Endothelial cell of umbilical vein (primary cell): Measurements from ENCODE around the gene ZIM2. TPM values are rescaled to one million over a fixed set of nuclear protein-coding genes. Genes with fewer than 3 reads are reported as not detected.

Source experiments
- BruUV-seq: library from RNA; stranded (reverse); fragments of 400-500 nt; replicated peaks from 2 replicates; lab custom pipeline; 2021; lab: Mats Ljungman, UMichigan
- CTCF ChIA-PET: fragments of 300-600, 350-600 bp; sonication (Branson Sonifier 250); formaldehyde crosslinking; loops from one replicate; lab custom pipeline; 2021; ENCODE audit warnings: antibody characterized with exemption, inconsistent platforms; lab: Charles Lee
- POLR2A ChIA-PET: fragments of 300-600, 350-600 bp; sonication (Branson Sonifier 250); formaldehyde crosslinking; loops from one replicate; lab custom pipeline; 2021; ENCODE audit warnings: antibody characterized with exemption, inconsistent platforms; lab: Charles Lee
- DNase-seq: peaks from one replicate; pipeline ENCODE4 v3.0.0-alpha.2; 2011; ENCODE audit warnings: low read depth, low spot score
- FAIRE-seq: peaks from 2 replicates; lab custom pipeline; 2011; peaks lifted over from hg19 to GRCh38; lab: Jason Lieb, UNC
- H2AFZ ChIP-seq: 2 replicates; pipeline ENCODE4 v1.6.0; 2012; ENCODE audit warnings: low read depth, low read length, control low read depth, inconsistent platforms
- H3K27ac ChIP-seq: 2 replicates; pipeline ENCODE4 v1.5.1; 2011; ENCODE audit warnings: low read depth, mild to moderate bottlenecking, control low read depth, low read length, moderate library complexity; ENCODE audit not compliant: insufficient read depth
- H3K27me3 ChIP-seq, 2 experiments: 2 replicates each; pipeline versions ENCODE4 v1.6.0 to v1.6.1; 2011; ENCODE audit warnings: low read length in 2 of 2, mixed read lengths in 1 of 2; ENCODE audit not compliant: control insufficient read depth in 2 of 2, insufficient read depth in 2 of 2
- H3K36me3 ChIP-seq, 2 experiments: 2 replicates in 1 of 2; 3 replicates in 1 of 2; pipeline ENCODE4 v1.5.1; 2011; ENCODE audit warnings: low read length in 2 of 2, mild to moderate bottlenecking in 1 of 2, moderate library complexity in 1 of 2; ENCODE audit not compliant: control insufficient read depth in 2 of 2, insufficient read depth in 2 of 2; ENCODE audit errors: extremely low read depth in 1 of 2
- H3K4me1 ChIP-seq: 3 replicates; pipeline ENCODE4 v1.5.1; 2011; ENCODE audit warnings: mild to moderate bottlenecking, low read length; ENCODE audit not compliant: control insufficient read depth, insufficient read depth; ENCODE audit errors: extremely low read depth
- H3K4me2 ChIP-seq: 2 replicates; pipeline ENCODE4 v1.6.1; 2011; ENCODE audit warnings: low read length, control low read depth, mixed read lengths; ENCODE audit not compliant: insufficient read depth
- H3K4me3 ChIP-seq, 3 experiments: fragments of 200-600 bp in 1 of 3; sonication (generic), shearing (Covaris generic) in 1 of 3; replicated peaks in 1 of 3; 2 replicates each; pipeline ENCODE4 v1.5.1; 2011 to 2016; ENCODE audit warnings: control low read depth in 3 of 3, low read length in 3 of 3, mild to moderate bottlenecking in 2 of 3, inconsistent platforms in 1 of 3, low read depth in 1 of 3, moderate library complexity in 1 of 3; ENCODE audit not compliant: insufficient read depth in 1 of 3
- H3K79me2 ChIP-seq: 2 replicates; pipeline ENCODE4 v1.6.0; 2012; ENCODE audit warnings: low read length, inconsistent platforms; ENCODE audit not compliant: control insufficient read depth, insufficient read depth
- H3K9ac ChIP-seq: replicated peaks from 2 replicates; pipeline ENCODE3; 2011; ENCODE audit warnings: low read length, control low read depth; ENCODE audit not compliant: insufficient read depth; ENCODE audit errors: extremely low read depth
- H3K9me1 ChIP-seq: replicated peaks from 3 replicates; pipeline ENCODE4 v1.6.0; 2011; ENCODE audit warnings: mild to moderate bottlenecking, low read length; ENCODE audit not compliant: control insufficient read depth, insufficient read depth; ENCODE audit errors: extremely low read depth
- H3K9me3 ChIP-seq: replicated peaks from 2 replicates; pipeline ENCODE4 v1.5.1; 2012; ENCODE audit warnings: low read length, inconsistent platforms; ENCODE audit not compliant: control insufficient read depth, insufficient read depth
- H4K20me1 ChIP-seq: replicated peaks from 2 replicates; pipeline ENCODE3; 2011; ENCODE audit warnings: mild to moderate bottlenecking, low read length; ENCODE audit not compliant: control insufficient read depth, insufficient read depth; ENCODE audit errors: extremely low read depth
- EZH2 ChIP-seq: IDR thresholded peaks from 2 replicates; pipeline ENCODE4 v1.6.1; 2012; ENCODE audit warnings: borderline replicate concordance, low read depth, mild to moderate bottlenecking, moderate library complexity, low read length, inconsistent platforms; ENCODE audit not compliant: severe bottlenecking
- FOS ChIP-seq: IDR thresholded peaks from 2 replicates; pipeline ENCODE4 v1.6.1; 2011; ENCODE audit warnings: mild to moderate bottlenecking, low read length, moderate library complexity, borderline replicate concordance; ENCODE audit not compliant: insufficient read depth
- GATA2 ChIP-seq: IDR thresholded peaks from 2 replicates; pipeline ENCODE4 v1.7.0; 2011; ENCODE audit warnings: low read depth, mild to moderate bottlenecking, moderate library complexity, mixed read lengths, low read length; ENCODE audit not compliant: insufficient read length, insufficient read depth
- JUN ChIP-seq: IDR thresholded peaks from 2 replicates; pipeline ENCODE4 v1.6.1; 2011; ENCODE audit warnings: borderline replicate concordance, low read depth; ENCODE audit not compliant: insufficient read length, insufficient read depth
- MYC ChIP-seq: IDR thresholded peaks from one replicate; pipeline ENCODE4 v1.6.1; 2011; ENCODE audit warnings: mild to moderate bottlenecking, low read depth, low read length
- POLR2A ChIP-seq: IDR thresholded peaks from 2 replicates; pipeline ENCODE4 v1.6.1; 2012; ENCODE audit warnings: low read depth, mild to moderate bottlenecking, control low read depth, low read length
- POLR2AphosphoS5 ChIP-seq: IDR thresholded peaks from 2 replicates; pipeline ENCODE4 v1.6.1; 2012; ENCODE audit warnings: low read depth, mild to moderate bottlenecking, control low read depth, low read length, moderate library complexity; ENCODE audit not compliant: insufficient read depth
- dilution Hi-C: fragments of 300-500 bp; cut with MboI; formaldehyde crosslinking; loops from one replicate; pipeline ENCODE4 v1.15.0; 2019; ENCODE audit warnings: low sequenced_read_pairs; ENCODE audit not compliant: extremely low pct_ligation_motif_present
- intact Hi-C: fragments of 100-400 bp; cut with micrococcal nuclease; formaldehyde crosslinking; loops from one replicate; pipeline ENCODE4 v1.10.0; 2022
- polyA plus RNA-seq, 4 experiments: library from polyadenylated mRNA; depleted of rRNA in 3 of 4; stranded (reverse) in 3 of 4; unstranded in 1 of 4; fragments of >200 nt; gene quantifications; 2 replicates each; pipeline versions ENCODE4 v1.2.1 to v1.2.3, GENCODE V29; 2011 to 2012; ENCODE audit warnings: missing spikeins in 1 of 4
- total RNA-seq: library from RNA; stranded (reverse); gene quantifications from 2 replicates; pipeline ENCODE4 v1.2.3, GENCODE V29; 2021
- TF ChIP-seq, protein P1 (sequence below): IDR thresholded peaks from 2 replicates; pipeline ENCODE4 v1.6.1; 2011; ENCODE audit not compliant: insufficient read depth, insufficient read length
- TF ChIP-seq, protein P2 (sequence below), 2 donors: IDR thresholded peaks; 1 replicate in 1 of 2; 2 replicates in 1 of 2; pipeline ENCODE4 v1.5.1; 2011; ENCODE audit warnings: low read length in 2 of 2, mild to moderate bottlenecking in 2 of 2, moderate library complexity in 2 of 2, control low read depth in 1 of 2, inconsistent platforms in 1 of 2, low read depth in 1 of 2; ENCODE audit not compliant: insufficient read depth in 1 of 2; ENCODE audit errors: extremely low read depth in 1 of 2

The ZIM2 gene
- total and polyA plus RNA-seq, 2 donors (not counting 3 experiments of a cell fraction or from before 2014, with no cell fraction given): not detected

DNA sequence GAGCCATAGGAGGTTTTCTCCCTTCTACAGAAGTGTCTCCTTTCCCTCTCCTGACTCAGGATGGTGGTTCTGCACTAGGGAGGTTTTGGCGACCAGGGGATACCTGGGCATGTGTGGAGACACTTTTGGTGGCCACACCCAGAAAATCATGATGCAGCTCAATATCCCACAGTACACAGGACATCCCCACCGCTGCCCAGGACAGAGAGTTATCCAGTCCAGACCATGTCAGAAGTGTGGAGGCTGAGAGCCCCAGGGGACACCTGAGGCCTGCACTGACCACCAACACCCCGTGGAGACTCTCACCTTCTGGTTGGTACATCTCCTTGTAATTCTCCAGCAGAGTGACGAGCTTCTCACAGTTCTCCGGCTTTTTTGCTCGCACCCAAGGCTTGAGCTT is 16.6 kb downstream of the ZIM2 start:
- Histone ChIP-seq H4K20me1 (no peaks in the 10 kb centered on the region), H3K4me2 (no peak overlapping the region), H3K27me3 (no peaks in the 10 kb centered on the region), H3K36me3 (no peaks in the 10 kb centered on the region), H3K9me3 (peaks cover 17% of the 10 kb centered on the region), H3K4me1 (no peaks in the 10 kb centered on the region), H3K27ac (no peak overlapping the region), H3K9ac (no peak overlapping the region), H3K9me1 (no peaks in the 10 kb centered on the region), H2AFZ (no peak overlapping the region), H3K79me2 (no peaks in the 10 kb centered on the region), H3K4me3 (no peak overlapping the region)
- intact Hi-C loops (no loop called here), dilution Hi-C loops (no loop called here)
- FAIRE-seq: no peak
- no peak for DNase-seq
- no TSS peak for BruUV-seq
- CTCF ChIA-PET: no interaction called here
- POLR2A ChIA-PET: no interaction called here
- TF ChIP-seq EZH2 (no peak), JUN (no peak), POLR2AphosphoS5 (no peak), MYC (no peak), FOS (no peak), GATA2 (no peak), POLR2A (no peak)
- TF ChIP-seq, protein P1, sequence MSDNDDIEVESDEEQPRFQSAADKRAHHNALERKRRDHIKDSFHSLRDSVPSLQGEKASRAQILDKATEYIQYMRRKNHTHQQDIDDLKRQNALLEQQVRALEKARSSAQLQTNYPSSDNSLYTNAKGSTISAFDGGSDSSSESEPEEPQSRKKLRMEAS: no peak
- TF ChIP-seq, protein P2, sequence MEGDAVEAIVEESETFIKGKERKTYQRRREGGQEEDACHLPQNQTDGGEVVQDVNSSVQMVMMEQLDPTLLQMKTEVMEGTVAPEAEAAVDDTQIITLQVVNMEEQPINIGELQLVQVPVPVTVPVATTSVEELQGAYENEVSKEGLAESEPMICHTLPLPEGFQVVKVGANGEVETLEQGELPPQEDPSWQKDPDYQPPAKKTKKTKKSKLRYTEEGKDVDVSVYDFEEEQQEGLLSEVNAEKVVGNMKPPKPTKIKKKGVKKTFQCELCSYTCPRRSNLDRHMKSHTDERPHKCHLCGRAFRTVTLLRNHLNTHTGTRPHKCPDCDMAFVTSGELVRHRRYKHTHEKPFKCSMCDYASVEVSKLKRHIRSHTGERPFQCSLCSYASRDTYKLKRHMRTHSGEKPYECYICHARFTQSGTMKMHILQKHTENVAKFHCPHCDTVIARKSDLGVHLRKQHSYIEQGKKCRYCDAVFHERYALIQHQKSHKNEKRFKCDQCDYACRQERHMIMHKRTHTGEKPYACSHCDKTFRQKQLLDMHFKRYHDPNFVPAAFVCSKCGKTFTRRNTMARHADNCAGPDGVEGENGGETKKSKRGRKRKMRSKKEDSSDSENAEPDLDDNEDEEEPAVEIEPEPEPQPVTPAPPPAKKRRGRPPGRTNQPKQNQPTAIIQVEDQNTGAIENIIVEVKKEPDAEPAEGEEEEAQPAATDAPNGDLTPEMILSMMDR (IDR thresholded peaks at IDR 0.05; ENCODE audit: extremely low read depth in 1 of 2, insufficient read depth in 1 of 2, low read depth in 1 of 2, low read length in 2 of 2): no peak
